SK-N-SH (cell line): ENCODE results near the gene KLHL13. TPM values are rescaled to one million over a fixed set of nuclear protein-coding genes. Genes with fewer than 3 reads are reported as not detected.

Source experiments
- CTCF ChIA-PET: fragments of 300-600, 350-600 bp; formaldehyde crosslinking; extraction: SDS; loops from one replicate; lab custom pipeline; 2021; lab: Yijun Ruan, JAX
- POLR2A ChIA-PET: fragments of 350-600 bp; sonication (Branson Sonifier 250); formaldehyde crosslinking; extraction: SDS; loops from one replicate; lab custom pipeline; 2020; ENCODE audit warnings: antibody characterized with exemption, inconsistent platforms; lab: Yijun Ruan, JAX
- DNase-seq: peaks from one replicate; pipeline ENCODE4 v3.0.0; 2012
- H2AFZ ChIP-seq: fragments of 200-600 bp; sonication (generic); 2 replicates; pipeline ENCODE4 v1.8.1; 2016; ENCODE audit warnings: antibody characterized with exemption, mild to moderate bottlenecking, low read depth
- H3F3A ChIP-seq: fragments of 200-600 bp; sonication (generic); replicated peaks from 2 replicates; pipeline ENCODE3; 2016; ENCODE audit warnings: antibody characterized with exemption, mild to moderate bottlenecking; ENCODE audit not compliant: insufficient read depth
- H3K27ac ChIP-seq, 2 experiments: fragments of 200-500 bp in 1 of 2; fragments of 200-600 bp in 1 of 2; sonication (Bioruptor generic) in 1 of 2; sonication (generic), shearing (Covaris generic) in 1 of 2; 2 replicates each; pipeline versions ENCODE4 v1.5.1 to v1.6.1; 2014 to 2016; ENCODE audit warnings: low read depth in 2 of 2, inconsistent platforms in 1 of 2, low read length in 1 of 2, mild to moderate bottlenecking in 1 of 2, mixed read lengths in 1 of 2
- H3K27me3 ChIP-seq: fragments of 200-600 bp; sonication (generic), shearing (Covaris generic); 2 replicates; pipeline ENCODE4 v1.6.1; 2016; ENCODE audit warnings: mixed run types; ENCODE audit not compliant: insufficient read depth
- H3K36me3 ChIP-seq, 2 experiments: fragments of 200-500 bp in 1 of 2; fragments of 200-600 bp in 1 of 2; sonication (Bioruptor generic) in 1 of 2; sonication (generic) in 1 of 2; replicated peaks in 1 of 2; 2 replicates each; pipeline versions ENCODE3 to v1.5.1; 2014 to 2016; ENCODE audit warnings: low read length in 1 of 2, mild to moderate bottlenecking in 1 of 2; ENCODE audit not compliant: insufficient read depth in 2 of 2, control insufficient read depth in 1 of 2
- H3K4me1 ChIP-seq, 2 experiments: fragments of 200-500 bp in 1 of 2; fragments of 200-600 bp in 1 of 2; sonication (Bioruptor generic) in 1 of 2; sonication (generic), shearing (Covaris generic) in 1 of 2; 2 replicates each; pipeline versions ENCODE4 v1.5.1 to v1.6.1; 2014 to 2016; ENCODE audit warnings: low read depth in 1 of 2, low read length in 1 of 2, mixed run types in 1 of 2; ENCODE audit not compliant: insufficient read depth in 2 of 2, control insufficient read depth in 1 of 2
- H3K4me2 ChIP-seq: fragments of 200-600 bp; sonication (generic), shearing (Covaris generic); 2 replicates; pipeline ENCODE4 v1.6.1; 2017; ENCODE audit warnings: mixed run types
- H3K4me3 ChIP-seq, 2 experiments: fragments of 200-500 bp in 1 of 2; fragments of 200-600 bp in 1 of 2; sonication (Bioruptor generic) in 1 of 2; sonication (generic), shearing (Covaris generic) in 1 of 2; 2 replicates each; pipeline versions ENCODE4 v1.5.1 to v1.8.1; 2014 to 2016; ENCODE audit warnings: low read depth in 2 of 2, inconsistent platforms in 1 of 2, low read length in 1 of 2, mild to moderate bottlenecking in 1 of 2, mixed read lengths in 1 of 2, moderate library complexity in 1 of 2
- H3K79me2 ChIP-seq: fragments of 200-600 bp; sonication (generic); 2 replicates; pipeline ENCODE4 v1.8.1; 2017; ENCODE audit warnings: mild to moderate bottlenecking; ENCODE audit not compliant: insufficient read depth
- H3K9ac ChIP-seq: fragments of 200-600 bp; sonication (generic); 2 replicates; pipeline ENCODE4 v1.6.1; 2017; ENCODE audit warnings: mixed run types
- H3K9me2 ChIP-seq: fragments of 200-600 bp; sonication (generic); 2 replicates; pipeline ENCODE4 v1.6.1; 2017; ENCODE audit warnings: mixed run types
- H3K9me3 ChIP-seq: fragments of 200-600 bp; sonication (generic); 2 replicates; pipeline ENCODE4 v1.6.1; 2017; ENCODE audit warnings: mixed run types, mild to moderate bottlenecking, moderate library complexity
- H4K20me1 ChIP-seq: fragments of 200-600 bp; sonication (generic); 2 replicates; pipeline ENCODE4 v1.6.1; 2017; ENCODE audit warnings: mild to moderate bottlenecking, mixed run types; ENCODE audit not compliant: insufficient read depth
- FOSL2 ChIP-seq: IDR thresholded peaks from 2 replicates; pipeline ENCODE4 v1.4.0; 2012; ENCODE audit warnings: low read depth, mild to moderate bottlenecking, moderate library complexity, borderline replicate concordance
- FOXM1 ChIP-seq: IDR thresholded peaks from 2 replicates; pipeline ENCODE4 v1.4.0; 2012; ENCODE audit warnings: low read depth, mild to moderate bottlenecking
- GABPA ChIP-seq: IDR thresholded peaks from 2 replicates; pipeline ENCODE4 v1.4.0; 2012; ENCODE audit warnings: low read depth, mild to moderate bottlenecking
- JUND ChIP-seq: IDR thresholded peaks from 2 replicates; pipeline ENCODE4 v1.4.0; 2012
- NRF1 ChIP-seq: IDR thresholded peaks from 2 replicates; pipeline ENCODE4 v1.6.1; 2012; ENCODE audit warnings: low read depth, mild to moderate bottlenecking, low read length
- RCOR1 ChIP-seq: fragments of 150-350 bp; IDR thresholded peaks from 2 replicates; pipeline ENCODE4 v1.6.1; 2017; ENCODE audit warnings: antibody characterized with exemption, low read length
- RFX5 ChIP-seq: IDR thresholded peaks from 2 replicates; pipeline ENCODE4 v1.6.1; 2012; ENCODE audit warnings: mild to moderate bottlenecking, improper control_type of control experiment, low read length
- SIN3A ChIP-seq: IDR thresholded peaks from 2 replicates; pipeline ENCODE4 v1.6.1; 2012; ENCODE audit warnings: low read depth, mild to moderate bottlenecking, low read length, moderate library complexity, borderline replicate concordance
- SMC3 ChIP-seq: IDR thresholded peaks from 2 replicates; pipeline ENCODE4 v1.6.1; 2012; ENCODE audit warnings: low read depth, low read length, improper control_type of control experiment
- TCF12 ChIP-seq: IDR thresholded peaks from 2 replicates; pipeline ENCODE4 v1.4.0; 2012
- USF1 ChIP-seq: IDR thresholded peaks from 2 replicates; pipeline ENCODE4 v1.4.0; 2012; ENCODE audit warnings: low read depth, borderline replicate concordance
- YY1 ChIP-seq: IDR thresholded peaks from 2 replicates; pipeline ENCODE4 v1.4.0; 2012; ENCODE audit warnings: low read depth, mild to moderate bottlenecking
- WGBS: methylation state at CpG from one replicate; pipeline ENCODE4 v1.1.6; 2017; ENCODE audit warnings: low lambda C conversion rate; 5-methylcytosine and 5-hydroxymethylcytosine counted together
- polyA plus RNA-seq, 3 experiments: library from polyadenylated mRNA; depleted of rRNA; stranded (reverse); fragments of >200 nt; gene quantifications; 2 replicates each; pipeline ENCODE4 v1.2.3, GENCODE V29; 2012
- TF ChIP-seq, protein P1 (sequence below): fragments of 150-350 bp; IDR thresholded peaks from 2 replicates; pipeline ENCODE4 v1.6.1; 2017; ENCODE audit warnings: antibody characterized with exemption, low read length, low read depth, borderline replicate concordance
- TF ChIP-seq, protein P2 (sequence below): IDR thresholded peaks from 2 replicates; pipeline ENCODE4; 2012
- TF ChIP-seq, protein P3 (sequence below): fragments of 150-350 bp; IDR thresholded peaks from 2 replicates; pipeline ENCODE4 v1.6.1; 2016; ENCODE audit warnings: mild to moderate bottlenecking, low read depth, low read length
- TF ChIP-seq, protein P4 (sequence below): IDR thresholded peaks from 2 replicates; pipeline ENCODE4 v1.4.0; 2012; ENCODE audit warnings: low read depth, borderline replicate concordance
- TF ChIP-seq, protein P5 (sequence below): IDR thresholded peaks from 2 replicates; pipeline ENCODE4 v1.4.0; 2012; ENCODE audit warnings: low read depth
- TF ChIP-seq, protein P6 (sequence below): fragments of 200-600 bp; sonication (generic); IDR thresholded peaks from 2 replicates; pipeline ENCODE4 v1.6.1; 2017; ENCODE audit warnings: antibody characterized with exemption, mild to moderate bottlenecking, moderate library complexity

Gene KLHL13
- polyA plus RNA-seq, 1 of the 3 experiments (the other 2 are of a cell fraction): 19.5 TPM

- no peak for DNase-seq
- Histone ChIP-seq H3K4me3 (peak overlapping the region; percentile 30 to 35; a peak in 3 of 4 replicates), H3K4me1 (peaks cover 0 to 4% of the 10 kb centered on the region in 2 experiments; a peak in 2 of 4 replicates), H3K79me2 (peaks cover 9% of the 10 kb centered on the region; the same call in 1 of the 2 replicates), H3K9me2 (no peaks in the 10 kb centered on the region), H3K9ac (peak overlapping the region; percentile 59)
- POLR2A ChIA-PET: interaction anchor here (1.0 kb wide), 1 partner anchor 14 kb away, joined by 3 read pairs; no protein-coding TSS in a partner anchor
- TF ChIP-seq, protein P1, sequence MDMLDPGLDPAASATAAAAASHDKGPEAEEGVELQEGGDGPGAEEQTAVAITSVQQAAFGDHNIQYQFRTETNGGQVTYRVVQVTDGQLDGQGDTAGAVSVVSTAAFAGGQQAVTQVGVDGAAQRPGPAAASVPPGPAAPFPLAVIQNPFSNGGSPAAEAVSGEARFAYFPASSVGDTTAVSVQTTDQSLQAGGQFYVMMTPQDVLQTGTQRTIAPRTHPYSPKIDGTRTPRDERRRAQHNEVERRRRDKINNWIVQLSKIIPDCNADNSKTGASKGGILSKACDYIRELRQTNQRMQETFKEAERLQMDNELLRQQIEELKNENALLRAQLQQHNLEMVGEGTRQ: no peak
- TF ChIP-seq JUND (no peak), GABPA (no peak), USF1 (no peak), NRF1 (no peak), SIN3A (no peak), RFX5 (no peak), TCF12 (no peak), FOSL2 (no peak), SMC3 (no peak), FOXM1 (no peak), RCOR1 (no peak), YY1 (no peak)
- TF ChIP-seq, protein P2, sequence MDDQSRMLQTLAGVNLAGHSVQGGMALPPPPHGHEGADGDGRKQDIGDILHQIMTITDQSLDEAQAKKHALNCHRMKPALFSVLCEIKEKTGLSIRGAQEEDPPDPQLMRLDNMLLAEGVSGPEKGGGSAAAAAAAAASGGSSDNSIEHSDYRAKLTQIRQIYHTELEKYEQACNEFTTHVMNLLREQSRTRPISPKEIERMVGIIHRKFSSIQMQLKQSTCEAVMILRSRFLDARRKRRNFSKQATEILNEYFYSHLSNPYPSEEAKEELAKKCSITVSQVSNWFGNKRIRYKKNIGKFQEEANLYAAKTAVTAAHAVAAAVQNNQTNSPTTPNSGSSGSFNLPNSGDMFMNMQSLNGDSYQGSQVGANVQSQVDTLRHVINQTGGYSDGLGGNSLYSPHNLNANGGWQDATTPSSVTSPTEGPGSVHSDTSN: no peak
- TF ChIP-seq, protein P3, sequence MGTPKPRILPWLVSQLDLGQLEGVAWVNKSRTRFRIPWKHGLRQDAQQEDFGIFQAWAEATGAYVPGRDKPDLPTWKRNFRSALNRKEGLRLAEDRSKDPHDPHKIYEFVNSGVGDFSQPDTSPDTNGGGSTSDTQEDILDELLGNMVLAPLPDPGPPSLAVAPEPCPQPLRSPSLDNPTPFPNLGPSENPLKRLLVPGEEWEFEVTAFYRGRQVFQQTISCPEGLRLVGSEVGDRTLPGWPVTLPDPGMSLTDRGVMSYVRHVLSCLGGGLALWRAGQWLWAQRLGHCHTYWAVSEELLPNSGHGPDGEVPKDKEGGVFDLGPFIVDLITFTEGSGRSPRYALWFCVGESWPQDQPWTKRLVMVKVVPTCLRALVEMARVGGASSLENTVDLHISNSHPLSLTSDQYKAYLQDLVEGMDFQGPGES: no peak
- TF ChIP-seq, protein P4, sequence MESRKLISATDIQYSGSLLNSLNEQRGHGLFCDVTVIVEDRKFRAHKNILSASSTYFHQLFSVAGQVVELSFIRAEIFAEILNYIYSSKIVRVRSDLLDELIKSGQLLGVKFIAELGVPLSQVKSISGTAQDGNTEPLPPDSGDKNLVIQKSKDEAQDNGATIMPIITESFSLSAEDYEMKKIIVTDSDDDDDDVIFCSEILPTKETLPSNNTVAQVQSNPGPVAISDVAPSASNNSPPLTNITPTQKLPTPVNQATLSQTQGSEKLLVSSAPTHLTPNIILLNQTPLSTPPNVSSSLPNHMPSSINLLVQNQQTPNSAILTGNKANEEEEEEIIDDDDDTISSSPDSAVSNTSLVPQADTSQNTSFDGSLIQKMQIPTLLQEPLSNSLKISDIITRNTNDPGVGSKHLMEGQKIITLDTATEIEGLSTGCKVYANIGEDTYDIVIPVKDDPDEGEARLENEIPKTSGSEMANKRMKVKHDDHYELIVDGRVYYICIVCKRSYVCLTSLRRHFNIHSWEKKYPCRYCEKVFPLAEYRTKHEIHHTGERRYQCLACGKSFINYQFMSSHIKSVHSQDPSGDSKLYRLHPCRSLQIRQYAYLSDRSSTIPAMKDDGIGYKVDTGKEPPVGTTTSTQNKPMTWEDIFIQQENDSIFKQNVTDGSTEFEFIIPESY: no peak
- TF ChIP-seq, protein P5, sequence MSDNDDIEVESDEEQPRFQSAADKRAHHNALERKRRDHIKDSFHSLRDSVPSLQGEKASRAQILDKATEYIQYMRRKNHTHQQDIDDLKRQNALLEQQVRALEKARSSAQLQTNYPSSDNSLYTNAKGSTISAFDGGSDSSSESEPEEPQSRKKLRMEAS: no peak
- TF ChIP-seq, protein P6, sequence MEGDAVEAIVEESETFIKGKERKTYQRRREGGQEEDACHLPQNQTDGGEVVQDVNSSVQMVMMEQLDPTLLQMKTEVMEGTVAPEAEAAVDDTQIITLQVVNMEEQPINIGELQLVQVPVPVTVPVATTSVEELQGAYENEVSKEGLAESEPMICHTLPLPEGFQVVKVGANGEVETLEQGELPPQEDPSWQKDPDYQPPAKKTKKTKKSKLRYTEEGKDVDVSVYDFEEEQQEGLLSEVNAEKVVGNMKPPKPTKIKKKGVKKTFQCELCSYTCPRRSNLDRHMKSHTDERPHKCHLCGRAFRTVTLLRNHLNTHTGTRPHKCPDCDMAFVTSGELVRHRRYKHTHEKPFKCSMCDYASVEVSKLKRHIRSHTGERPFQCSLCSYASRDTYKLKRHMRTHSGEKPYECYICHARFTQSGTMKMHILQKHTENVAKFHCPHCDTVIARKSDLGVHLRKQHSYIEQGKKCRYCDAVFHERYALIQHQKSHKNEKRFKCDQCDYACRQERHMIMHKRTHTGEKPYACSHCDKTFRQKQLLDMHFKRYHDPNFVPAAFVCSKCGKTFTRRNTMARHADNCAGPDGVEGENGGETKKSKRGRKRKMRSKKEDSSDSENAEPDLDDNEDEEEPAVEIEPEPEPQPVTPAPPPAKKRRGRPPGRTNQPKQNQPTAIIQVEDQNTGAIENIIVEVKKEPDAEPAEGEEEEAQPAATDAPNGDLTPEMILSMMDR: no peak
- TF ChIP-seq, all 33 proteins: peak for 0
- CTCF ChIA-PET: interaction anchor here (4.5 kb wide), 1 partner anchor 11 kb away, joined by 35 read pairs; no protein-coding TSS in a partner anchor
- Histone ChIP-seq H3K27ac (peak overlapping the region; percentile 64 to 76), H3F3A (no peaks in the 10 kb centered on the region), H3K4me2 (peak overlapping the region; percentile 65), H3K27me3 (no peaks in the 10 kb centered on the region), H2AFZ (no peak overlapping the region), H3K36me3 (peaks cover 0 to 3% of the 10 kb centered on the region in 2 experiments), H4K20me1 (no peaks in the 10 kb centered on the region), H3K9me3 (no peaks in the 10 kb centered on the region)
- WGBS: 9% methylated on average over 7 of the region's 7 CpGs
These were observed 143.9 kb downstream of the KLHL13 start for GRCh38 chrX:117972711-117973109.
